ENCODE results near the gene RNF212B. TPM values are rescaled to one million over a fixed set of nuclear protein-coding genes. Genes with fewer than 3 reads are reported as not detected.

Gene RNF212B
- total and polyA plus RNA-seq, 2 of the 13 experiments (the other 11 are each of a cell fraction or from before 2014, with no cell fraction given): 0.05 TPM; not detected in 1

- Histone ChIP-seq H3K27ac (ENCODE audit: extremely low read length, insufficient read depth, low read length) (peak overlapping the region; percentile 83), H3K36me3 (replicated peaks in 1 of 2; ENCODE audit: control insufficient read depth in 1 of 2, insufficient read depth in 2 of 2, low read length in 2 of 2) (peaks cover 2 to 4% of the 10 kb centered on the region in 2 experiments; a peak in 1 of 5 replicates), H3K79me2 (ENCODE audit: insufficient read depth, low read length) (peaks cover 19% of the 10 kb centered on the region), H3K9me3 (ENCODE audit: low read length) (no peaks in the 10 kb centered on the region), H3K9ac (ENCODE audit: insufficient read depth, low read depth, low read length) (peak overlapping the region; percentile 75), H4K20me1 (ENCODE audit: insufficient read depth, low read length) (no peaks in the 10 kb centered on the region), H3K4me3 (replicated peaks in 1 of 3; ENCODE audit: insufficient read depth in 1 of 3, low read depth in 2 of 3, low read length in 3 of 3) (peak overlapping the region; percentile 83 to 96 (median 83)), H2AFZ (ENCODE audit: low read length) (no peak overlapping the region), H3K27me3 (ENCODE audit: control insufficient read depth in 1 of 2, insufficient read depth in 2 of 2, low read length in 2 of 2) (no peaks in the 10 kb centered on the region; a peak in 1 of 5 replicates), H3K4me1 (ENCODE audit: insufficient read depth, low read length) (peaks cover 26% of the 10 kb centered on the region), H3K4me2 (ENCODE audit: low read depth, low read length) (peak overlapping the region; percentile 93)
- FAIRE-seq: no peak
- BruUV-seq (replicated peaks): no TSS peak
- DNase-seq (ENCODE audit: low spot score): no peak
- in situ Hi-C loops (cut with HindIII; ENCODE audit: extremely low pct_ligation_motif_present, low pct_unique_long_range_greater_than_20kb): no loop called here
- ChIA-PET POLR2A (interaction anchor here (0.9 to 9.2 kb wide), 22 partner anchors 7 to 955 kb away, joined by 3 to 165 read pairs (median 6); partner anchors contain the start of genes ACIN1, BCL2L2, C14orf119 and MYH7), CTCF (ENCODE audit: low intra/inter-chr PET ratio, low total read pairs) (interaction anchor here (1.9 kb wide), 1 partner anchor 8 kb away, joined by 8 read pairs; no protein-coding TSS in a partner anchor)
- WGBS (ENCODE audit: low lambda C conversion rate): 46% methylated on average over 6 of the region's 6 CpGs
- ATAC-seq: no peak
- intact Hi-C loops (cut with micrococcal nuclease; ENCODE audit: unreplicated experiment): loop anchor here (1.0 kb wide), 5 partner anchors 8 to 192 kb away; partner anchors contain the start of genes ACIN1, C14orf119, NGDN and PABPN1
- TF ChIP-seq SP4 (CRISPR knock-in tag; IDR thresholded peaks at IDR 0.05): no peak; the same call in 1 of the 2 replicates
- TF ChIP-seq ZNF609 (CRISPR knock-in tag; IDR thresholded peaks at IDR 0.05; ENCODE audit: borderline replicate concordance): no peak
- peak; percentile 69; the same call in 1 of the 2 replicates for TF ChIP-seq ZNF263 (CRISPR knock-in tag; IDR thresholded peaks at IDR 0.05)
- TF ChIP-seq CBX1 (IDR thresholded peaks at IDR 0.05; ENCODE audit: low read depth): no peak
- no peak for TF ChIP-seq CSRNP2 (CRISPR knock-in tag; conservative IDR thresholded peaks at IDR 0.05; ENCODE audit: low read depth)
- 0 out of 2 replicates have a peak, but pooled peaks have one; percentile 5 for TF ChIP-seq ARNTL (CRISPR knock-in tag; IDR thresholded peaks at IDR 0.05)
- 0 out of 2 replicates have a peak, but pooled peaks have one; percentile 33 for TF ChIP-seq MBNL3 (CRISPR knock-in tag; conservative IDR thresholded peaks at IDR 0.05)
- no peak for TF ChIP-seq ZNF678 (CRISPR knock-in tag; IDR thresholded peaks at IDR 0.05)
- no peak for TF ChIP-seq ZNF776 (CRISPR knock-in tag; IDR thresholded peaks at IDR 0.05)
- no peak for TF ChIP-seq JUND (CRISPR knock-in tag; IDR thresholded peaks at IDR 0.05)
- peak; percentile 80; the same call in 1 of the 2 replicates for TF ChIP-seq ZNF34 (CRISPR knock-in tag; IDR thresholded peaks at IDR 0.05; ENCODE audit: borderline replicate concordance)
- 0 out of 2 replicates have a peak, but pooled peaks have one; percentile 37 for TF ChIP-seq RARG (CRISPR knock-in tag; IDR thresholded peaks at IDR 0.05; ENCODE audit: low read depth)
- no peak for TF ChIP-seq RELA (CRISPR knock-in tag; IDR thresholded peaks at IDR 0.05)
- TF ChIP-seq EED (CRISPR knock-in tag; IDR thresholded peaks at IDR 0.05): no peak
Measured at GRCh38 chr14:23286902-23287479, 49.3 kb downstream of the RNF212B start.

Measured in HepG2 (cell line).